PFSK-1 (cell line): ENCODE data around the gene LDLRAD4.
A peak's percentile ranks its signal among the peaks of the same experiment; 100 is the strongest.

Experiments
- FOXP2 ChIP-seq: optimal IDR thresholded peaks from 2 replicates; pipeline ENCODE3; 2011; ENCODE audit warnings: borderline replicate concordance, control low read depth, inconsistent platforms; ENCODE audit not compliant: insufficient read depth; ENCODE audit errors: extremely low read length, extremely low read depth
- POLR2AphosphoS5 ChIP-seq: IDR thresholded peaks from 2 replicates; pipeline ENCODE4 v1.6.1; 2012; ENCODE audit warnings: low read depth, mild to moderate bottlenecking, control low read depth, low read length, moderate library complexity
- REST ChIP-seq, 2 experiments: IDR thresholded peaks; 2 replicates each; pipeline versions ENCODE4 v1.6.1 to v1.8.0; 2011 to 2012; ENCODE audit warnings: low read depth in 2 of 2, low read length in 2 of 2, control low read depth in 1 of 2, inconsistent platforms in 1 of 2, mild to moderate bottlenecking in 1 of 2, moderate library complexity in 1 of 2; ENCODE audit not compliant: insufficient read depth in 1 of 2
- SIN3A ChIP-seq: IDR thresholded peaks from 2 replicates; pipeline ENCODE4 v1.6.1; 2012; ENCODE audit warnings: mild to moderate bottlenecking, low read length, moderate library complexity, borderline replicate concordance; ENCODE audit not compliant: insufficient read depth
- TAF1 ChIP-seq: IDR thresholded peaks from 2 replicates; pipeline ENCODE4 v1.6.1; 2012; ENCODE audit warnings: low read length, control low read depth, borderline replicate concordance; ENCODE audit not compliant: insufficient read depth

Gene LDLRAD4

GRCh38 chr18:13374468-13375301 is 156.1 kb downstream of the LDLRAD4 start:
- TF ChIP-seq SIN3A = no peak
- TF ChIP-seq POLR2AphosphoS5 = no peak
- TF ChIP-seq FOXP2 = no peak
- TF ChIP-seq REST (IDR thresholded peaks at IDR 0.05; ENCODE audit: insufficient read depth in 1 of 2, low read depth in 2 of 2, low read length in 2 of 2) = no peak
- TF ChIP-seq TAF1 = no peak

GRCh38 chr18:13375302-13376255 is 157.0 kb downstream of the LDLRAD4 start:
- TF ChIP-seq FOXP2 = no peak
- 0 out of 4 replicates have a peak, but pooled peaks of 1 of the 2 experiments have one; percentile 22 for TF ChIP-seq REST (IDR thresholded peaks at IDR 0.05; ENCODE audit: insufficient read depth in 1 of 2, low read depth in 2 of 2, low read length in 2 of 2)

- TF ChIP-seq POLR2AphosphoS5 = no peak
- no peak for TF ChIP-seq FOXP2
- no peak for TF ChIP-seq REST (IDR thresholded peaks at IDR 0.05; ENCODE audit: insufficient read depth in 1 of 2, low read depth in 2 of 2, low read length in 2 of 2)
- no peak for TF ChIP-seq SIN3A
- no peak for TF ChIP-seq TAF1
These were observed 157.8 kb downstream of the LDLRAD4 start for GRCh38 chr18:13376298-13376840.

GRCh38 chr18:13376841-13377351 is 158.3 kb downstream of the LDLRAD4 start:
- TF ChIP-seq POLR2AphosphoS5 (no peak), FOXP2 (no peak), SIN3A (no peak), REST (IDR thresholded peaks at IDR 0.05; ENCODE audit: insufficient read depth in 1 of 2, low read depth in 2 of 2, low read length in 2 of 2) (no peak), TAF1 (no peak)
